WTC11 (cell line): ENCODE measurements around the gene ZNHIT2. TPM values are rescaled to one million over a fixed set of nuclear protein-coding genes. Genes with fewer than 3 reads are reported as not detected.

Source experiments
- CREB1 ChIP-seq: sonication (generic); formaldehyde crosslinking; IDR thresholded peaks from 2 replicates; pipeline ENCODE4 v1.8.0; 2023; ENCODE audit warnings: mild to moderate bottlenecking, missing genetic modification reagents
- ELF4 ChIP-seq: sonication (generic); formaldehyde crosslinking; IDR thresholded peaks from 2 replicates; pipeline ENCODE4 v1.8.1; 2022; ENCODE audit warnings: low read depth, mild to moderate bottlenecking, moderate library complexity, missing genetic modification reagents
- ESRRA ChIP-seq: sonication (generic); formaldehyde crosslinking; IDR thresholded peaks from 2 replicates; pipeline ENCODE4 v1.8.1; 2022; ENCODE audit warnings: mild to moderate bottlenecking, missing genetic modification reagents, borderline replicate concordance
- GTF2I ChIP-seq: fragments of 250-450 bp; sonication (Bioruptor Pico); conservative IDR thresholded peaks from 2 replicates; pipeline ENCODE4 v1.4.0; 2021; ENCODE audit warnings: mild to moderate bottlenecking
- NR2C2 ChIP-seq: sonication (generic); formaldehyde crosslinking; IDR thresholded peaks from 2 replicates; pipeline ENCODE4 v1.8.0; 2022; ENCODE audit warnings: mild to moderate bottlenecking, missing genetic modification reagents
- PRRX2 ChIP-seq: fragments of 250-450 bp; sonication (Bioruptor Pico); IDR thresholded peaks from 2 replicates; pipeline ENCODE4 v1.8.0; 2021; ENCODE audit warnings: mild to moderate bottlenecking
- SMAD3 ChIP-seq: sonication (generic); formaldehyde crosslinking; IDR thresholded peaks from 2 replicates; pipeline ENCODE4 v1.8.0; 2022; ENCODE audit warnings: missing genetic modification reagents, mild to moderate bottlenecking, borderline replicate concordance
- ZNF219 ChIP-seq: sonication (generic); formaldehyde crosslinking; IDR thresholded peaks from 2 replicates; pipeline ENCODE4 v1.8.0; 2023; ENCODE audit warnings: missing genetic modification reagents, mild to moderate bottlenecking, borderline replicate concordance
- ZNF423 ChIP-seq: fragments of 250-450 bp; sonication (Bioruptor Pico); IDR thresholded peaks from 2 replicates; pipeline ENCODE4 v2.1.2; 2022; ENCODE audit warnings: mild to moderate bottlenecking, moderate library complexity
- total RNA-seq: library from RNA; stranded (reverse); gene quantifications from 3 replicates; pipeline ENCODE4 v1.2.3, GENCODE V29; 2021
- TF ChIP-seq, protein P1 (sequence below): sonication (generic); formaldehyde crosslinking; IDR thresholded peaks from 2 replicates; pipeline ENCODE4 v1.8.0; 2022; ENCODE audit warnings: missing genetic modification reagents
- TF ChIP-seq, protein P2 (sequence below): sonication (generic); formaldehyde crosslinking; IDR thresholded peaks from 2 replicates; pipeline ENCODE4 v1.8.1; 2023; ENCODE audit warnings: mild to moderate bottlenecking, missing genetic modification reagents, borderline replicate concordance
- TF ChIP-seq, protein P3 (sequence below): sonication (generic); formaldehyde crosslinking; IDR thresholded peaks from 2 replicates; pipeline ENCODE4 v1.8.0; 2022; ENCODE audit warnings: mild to moderate bottlenecking, missing genetic modification reagents
- TF ChIP-seq, protein P4 (sequence below): sonication (generic); formaldehyde crosslinking; IDR thresholded peaks from 2 replicates; pipeline ENCODE4 v1.8.0; 2022; ENCODE audit warnings: mild to moderate bottlenecking, missing genetic modification reagents
- TF ChIP-seq, protein P5 (sequence below): fragments of 250-450 bp; sonication (Bioruptor Pico); IDR thresholded peaks from 2 replicates; pipeline ENCODE4 v1.9.0; 2021; ENCODE audit warnings: moderate library complexity, mild to moderate bottlenecking, inconsistent platforms, borderline replicate concordance
- TF ChIP-seq, protein P6 (sequence below): sonication (generic); formaldehyde crosslinking; IDR thresholded peaks from 2 replicates; pipeline ENCODE4 v1.8.1; 2023; ENCODE audit warnings: mild to moderate bottlenecking, missing genetic modification reagents
- TF ChIP-seq, protein P7 (sequence below): sonication (generic); formaldehyde crosslinking; conservative IDR thresholded peaks from 2 replicates; pipeline ENCODE4 v1.8.1; 2023; ENCODE audit warnings: mild to moderate bottlenecking, low read depth, missing genetic modification reagents, moderate library complexity
- TF ChIP-seq, protein P8 (sequence below): sonication (generic); formaldehyde crosslinking; IDR thresholded peaks from 2 replicates; pipeline ENCODE4 v1.8.0; 2023; ENCODE audit warnings: mild to moderate bottlenecking, missing genetic modification reagents
- TF ChIP-seq, protein P9 (sequence below): sonication (generic); formaldehyde crosslinking; IDR thresholded peaks from 2 replicates; pipeline ENCODE4 v1.8.1; 2022; ENCODE audit warnings: mild to moderate bottlenecking, moderate library complexity, missing genetic modification reagents

The ZNHIT2 gene
- total RNA-seq, 1 experiment from 2014 or later, result 16.7 TPM

DNA sequence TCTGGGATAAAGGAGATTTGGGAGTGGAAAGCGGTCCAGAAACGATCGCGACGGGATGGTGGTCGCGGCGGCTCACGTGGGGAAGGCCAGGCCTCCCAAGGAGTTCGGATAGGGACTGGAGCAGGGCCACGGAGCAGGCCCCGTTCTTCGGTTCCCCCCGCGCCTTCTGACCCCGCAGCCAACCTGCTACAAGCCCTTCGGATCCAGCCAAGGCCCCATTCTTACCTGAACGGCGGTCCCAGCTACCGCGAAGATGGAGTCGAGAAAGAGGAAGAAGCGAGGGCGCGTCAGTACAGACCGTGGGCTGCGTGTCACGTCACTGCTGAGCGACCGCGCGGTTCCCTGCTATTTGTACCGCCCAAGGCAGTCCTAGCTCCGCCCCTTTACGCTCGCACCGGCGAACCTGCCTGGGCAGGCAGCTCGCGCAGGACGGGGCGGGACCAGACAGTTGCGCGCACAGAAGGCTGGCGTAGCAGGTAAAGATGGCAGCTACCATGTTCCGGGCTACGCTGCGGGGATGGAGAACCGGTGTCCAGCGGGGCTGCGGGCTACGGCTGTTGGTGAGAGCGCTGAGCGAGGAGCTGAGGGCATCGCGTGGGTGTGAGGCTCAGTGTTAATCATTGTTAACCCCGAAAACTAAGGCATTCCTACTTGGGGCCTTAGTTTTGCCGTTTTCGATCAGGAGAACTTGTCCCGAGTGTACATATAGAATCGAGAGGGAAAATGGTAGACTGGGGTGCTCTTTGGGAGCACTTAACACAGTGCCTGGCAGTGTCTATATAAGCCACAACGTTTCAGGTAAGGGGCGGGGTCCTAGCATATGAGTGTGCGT is 4.6 kb upstream of the ZNHIT2 start, which contains the start of the genes FAU and MRPL49 (continued):
- TF ChIP-seq, protein P1, sequence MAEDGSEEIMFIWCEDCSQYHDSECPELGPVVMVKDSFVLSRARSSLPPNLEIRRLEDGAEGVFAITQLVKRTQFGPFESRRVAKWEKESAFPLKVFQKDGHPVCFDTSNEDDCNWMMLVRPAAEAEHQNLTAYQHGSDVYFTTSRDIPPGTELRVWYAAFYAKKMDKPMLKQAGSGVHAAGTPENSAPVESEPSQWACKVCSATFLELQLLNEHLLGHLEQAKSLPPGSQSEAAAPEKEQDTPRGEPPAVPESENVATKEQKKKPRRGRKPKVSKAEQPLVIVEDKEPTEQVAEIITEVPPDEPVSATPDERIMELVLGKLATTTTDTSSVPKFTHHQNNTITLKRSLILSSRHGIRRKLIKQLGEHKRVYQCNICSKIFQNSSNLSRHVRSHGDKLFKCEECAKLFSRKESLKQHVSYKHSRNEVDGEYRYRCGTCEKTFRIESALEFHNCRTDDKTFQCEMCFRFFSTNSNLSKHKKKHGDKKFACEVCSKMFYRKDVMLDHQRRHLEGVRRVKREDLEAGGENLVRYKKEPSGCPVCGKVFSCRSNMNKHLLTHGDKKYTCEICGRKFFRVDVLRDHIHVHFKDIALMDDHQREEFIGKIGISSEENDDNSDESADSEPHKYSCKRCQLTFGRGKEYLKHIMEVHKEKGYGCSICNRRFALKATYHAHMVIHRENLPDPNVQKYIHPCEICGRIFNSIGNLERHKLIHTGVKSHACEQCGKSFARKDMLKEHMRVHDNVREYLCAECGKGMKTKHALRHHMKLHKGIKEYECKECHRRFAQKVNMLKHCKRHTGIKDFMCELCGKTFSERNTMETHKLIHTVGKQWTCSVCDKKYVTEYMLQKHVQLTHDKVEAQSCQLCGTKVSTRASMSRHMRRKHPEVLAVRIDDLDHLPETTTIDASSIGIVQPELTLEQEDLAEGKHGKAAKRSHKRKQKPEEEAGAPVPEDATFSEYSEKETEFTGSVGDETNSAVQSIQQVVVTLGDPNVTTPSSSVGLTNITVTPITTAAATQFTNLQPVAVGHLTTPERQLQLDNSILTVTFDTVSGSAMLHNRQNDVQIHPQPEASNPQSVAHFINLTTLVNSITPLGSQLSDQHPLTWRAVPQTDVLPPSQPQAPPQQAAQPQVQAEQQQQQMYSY (CRISPR knock-in tag), result no peak
- TF ChIP-seq ESRRA (0 out of 2 replicates have a peak, but pooled peaks have one; percentile 5), PRRX2 (CRISPR knock-in tag) (no peak), GTF2I (CRISPR knock-in tag) (no peak), ZNF423 (CRISPR knock-in tag) (no peak), CREB1 (CRISPR knock-in tag) (0 out of 2 replicates have a peak, but pooled peaks have one; percentile 31), NR2C2 (CRISPR knock-in tag) (0 out of 2 replicates have a peak, but pooled peaks have one; percentile 5), ZNF219 (CRISPR knock-in tag) (no peak), SMAD3 (CRISPR knock-in tag) (peak; percentile 85; the same call in 1 of the 2 replicates), ELF4 (CRISPR knock-in tag) (no peak)
- TF ChIP-seq, protein P2, sequence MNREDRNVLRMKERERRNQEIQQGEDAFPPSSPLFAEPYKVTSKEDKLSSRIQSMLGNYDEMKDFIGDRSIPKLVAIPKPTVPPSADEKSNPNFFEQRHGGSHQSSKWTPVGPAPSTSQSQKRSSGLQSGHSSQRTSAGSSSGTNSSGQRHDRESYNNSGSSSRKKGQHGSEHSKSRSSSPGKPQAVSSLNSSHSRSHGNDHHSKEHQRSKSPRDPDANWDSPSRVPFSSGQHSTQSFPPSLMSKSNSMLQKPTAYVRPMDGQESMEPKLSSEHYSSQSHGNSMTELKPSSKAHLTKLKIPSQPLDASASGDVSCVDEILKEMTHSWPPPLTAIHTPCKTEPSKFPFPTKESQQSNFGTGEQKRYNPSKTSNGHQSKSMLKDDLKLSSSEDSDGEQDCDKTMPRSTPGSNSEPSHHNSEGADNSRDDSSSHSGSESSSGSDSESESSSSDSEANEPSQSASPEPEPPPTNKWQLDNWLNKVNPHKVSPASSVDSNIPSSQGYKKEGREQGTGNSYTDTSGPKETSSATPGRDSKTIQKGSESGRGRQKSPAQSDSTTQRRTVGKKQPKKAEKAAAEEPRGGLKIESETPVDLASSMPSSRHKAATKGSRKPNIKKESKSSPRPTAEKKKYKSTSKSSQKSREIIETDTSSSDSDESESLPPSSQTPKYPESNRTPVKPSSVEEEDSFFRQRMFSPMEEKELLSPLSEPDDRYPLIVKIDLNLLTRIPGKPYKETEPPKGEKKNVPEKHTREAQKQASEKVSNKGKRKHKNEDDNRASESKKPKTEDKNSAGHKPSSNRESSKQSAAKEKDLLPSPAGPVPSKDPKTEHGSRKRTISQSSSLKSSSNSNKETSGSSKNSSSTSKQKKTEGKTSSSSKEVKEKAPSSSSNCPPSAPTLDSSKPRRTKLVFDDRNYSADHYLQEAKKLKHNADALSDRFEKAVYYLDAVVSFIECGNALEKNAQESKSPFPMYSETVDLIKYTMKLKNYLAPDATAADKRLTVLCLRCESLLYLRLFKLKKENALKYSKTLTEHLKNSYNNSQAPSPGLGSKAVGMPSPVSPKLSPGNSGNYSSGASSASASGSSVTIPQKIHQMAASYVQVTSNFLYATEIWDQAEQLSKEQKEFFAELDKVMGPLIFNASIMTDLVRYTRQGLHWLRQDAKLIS (CRISPR knock-in tag), result no peak
- TF ChIP-seq, protein P3, sequence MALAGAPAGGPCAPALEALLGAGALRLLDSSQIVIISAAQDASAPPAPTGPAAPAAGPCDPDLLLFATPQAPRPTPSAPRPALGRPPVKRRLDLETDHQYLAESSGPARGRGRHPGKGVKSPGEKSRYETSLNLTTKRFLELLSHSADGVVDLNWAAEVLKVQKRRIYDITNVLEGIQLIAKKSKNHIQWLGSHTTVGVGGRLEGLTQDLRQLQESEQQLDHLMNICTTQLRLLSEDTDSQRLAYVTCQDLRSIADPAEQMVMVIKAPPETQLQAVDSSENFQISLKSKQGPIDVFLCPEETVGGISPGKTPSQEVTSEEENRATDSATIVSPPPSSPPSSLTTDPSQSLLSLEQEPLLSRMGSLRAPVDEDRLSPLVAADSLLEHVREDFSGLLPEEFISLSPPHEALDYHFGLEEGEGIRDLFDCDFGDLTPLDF, result 0 out of 2 replicates have a peak, but pooled peaks have one; percentile 15
- TF ChIP-seq, protein P4, sequence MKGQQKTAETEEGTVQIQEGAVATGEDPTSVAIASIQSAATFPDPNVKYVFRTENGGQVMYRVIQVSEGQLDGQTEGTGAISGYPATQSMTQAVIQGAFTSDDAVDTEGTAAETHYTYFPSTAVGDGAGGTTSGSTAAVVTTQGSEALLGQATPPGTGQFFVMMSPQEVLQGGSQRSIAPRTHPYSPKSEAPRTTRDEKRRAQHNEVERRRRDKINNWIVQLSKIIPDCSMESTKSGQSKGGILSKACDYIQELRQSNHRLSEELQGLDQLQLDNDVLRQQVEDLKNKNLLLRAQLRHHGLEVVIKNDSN (CRISPR knock-in tag), result peak; percentile 36; the same call in 1 of the 2 replicates
- TF ChIP-seq, protein P5, sequence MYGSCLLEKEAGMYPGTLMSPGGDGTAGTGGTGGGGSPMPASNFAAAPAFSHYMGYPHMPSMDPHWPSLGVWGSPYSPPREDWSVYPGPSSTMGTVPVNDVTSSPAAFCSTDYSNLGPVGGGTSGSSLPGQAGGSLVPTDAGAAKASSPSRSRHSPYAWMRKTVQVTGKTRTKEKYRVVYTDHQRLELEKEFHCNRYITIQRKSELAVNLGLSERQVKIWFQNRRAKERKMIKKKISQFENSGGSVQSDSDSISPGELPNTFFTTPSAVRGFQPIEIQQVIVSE, result no peak
- TF ChIP-seq, protein P6, sequence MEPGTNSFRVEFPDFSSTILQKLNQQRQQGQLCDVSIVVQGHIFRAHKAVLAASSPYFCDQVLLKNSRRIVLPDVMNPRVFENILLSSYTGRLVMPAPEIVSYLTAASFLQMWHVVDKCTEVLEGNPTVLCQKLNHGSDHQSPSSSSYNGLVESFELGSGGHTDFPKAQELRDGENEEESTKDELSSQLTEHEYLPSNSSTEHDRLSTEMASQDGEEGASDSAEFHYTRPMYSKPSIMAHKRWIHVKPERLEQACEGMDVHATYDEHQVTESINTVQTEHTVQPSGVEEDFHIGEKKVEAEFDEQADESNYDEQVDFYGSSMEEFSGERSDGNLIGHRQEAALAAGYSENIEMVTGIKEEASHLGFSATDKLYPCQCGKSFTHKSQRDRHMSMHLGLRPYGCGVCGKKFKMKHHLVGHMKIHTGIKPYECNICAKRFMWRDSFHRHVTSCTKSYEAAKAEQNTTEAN (CRISPR knock-in tag), result no peak
- TF ChIP-seq, protein P7, sequence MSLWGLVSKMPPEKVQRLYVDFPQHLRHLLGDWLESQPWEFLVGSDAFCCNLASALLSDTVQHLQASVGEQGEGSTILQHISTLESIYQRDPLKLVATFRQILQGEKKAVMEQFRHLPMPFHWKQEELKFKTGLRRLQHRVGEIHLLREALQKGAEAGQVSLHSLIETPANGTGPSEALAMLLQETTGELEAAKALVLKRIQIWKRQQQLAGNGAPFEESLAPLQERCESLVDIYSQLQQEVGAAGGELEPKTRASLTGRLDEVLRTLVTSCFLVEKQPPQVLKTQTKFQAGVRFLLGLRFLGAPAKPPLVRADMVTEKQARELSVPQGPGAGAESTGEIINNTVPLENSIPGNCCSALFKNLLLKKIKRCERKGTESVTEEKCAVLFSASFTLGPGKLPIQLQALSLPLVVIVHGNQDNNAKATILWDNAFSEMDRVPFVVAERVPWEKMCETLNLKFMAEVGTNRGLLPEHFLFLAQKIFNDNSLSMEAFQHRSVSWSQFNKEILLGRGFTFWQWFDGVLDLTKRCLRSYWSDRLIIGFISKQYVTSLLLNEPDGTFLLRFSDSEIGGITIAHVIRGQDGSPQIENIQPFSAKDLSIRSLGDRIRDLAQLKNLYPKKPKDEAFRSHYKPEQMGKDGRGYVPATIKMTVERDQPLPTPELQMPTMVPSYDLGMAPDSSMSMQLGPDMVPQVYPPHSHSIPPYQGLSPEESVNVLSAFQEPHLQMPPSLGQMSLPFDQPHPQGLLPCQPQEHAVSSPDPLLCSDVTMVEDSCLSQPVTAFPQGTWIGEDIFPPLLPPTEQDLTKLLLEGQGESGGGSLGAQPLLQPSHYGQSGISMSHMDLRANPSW (CRISPR knock-in tag), result no peak
- TF ChIP-seq, protein P8, sequence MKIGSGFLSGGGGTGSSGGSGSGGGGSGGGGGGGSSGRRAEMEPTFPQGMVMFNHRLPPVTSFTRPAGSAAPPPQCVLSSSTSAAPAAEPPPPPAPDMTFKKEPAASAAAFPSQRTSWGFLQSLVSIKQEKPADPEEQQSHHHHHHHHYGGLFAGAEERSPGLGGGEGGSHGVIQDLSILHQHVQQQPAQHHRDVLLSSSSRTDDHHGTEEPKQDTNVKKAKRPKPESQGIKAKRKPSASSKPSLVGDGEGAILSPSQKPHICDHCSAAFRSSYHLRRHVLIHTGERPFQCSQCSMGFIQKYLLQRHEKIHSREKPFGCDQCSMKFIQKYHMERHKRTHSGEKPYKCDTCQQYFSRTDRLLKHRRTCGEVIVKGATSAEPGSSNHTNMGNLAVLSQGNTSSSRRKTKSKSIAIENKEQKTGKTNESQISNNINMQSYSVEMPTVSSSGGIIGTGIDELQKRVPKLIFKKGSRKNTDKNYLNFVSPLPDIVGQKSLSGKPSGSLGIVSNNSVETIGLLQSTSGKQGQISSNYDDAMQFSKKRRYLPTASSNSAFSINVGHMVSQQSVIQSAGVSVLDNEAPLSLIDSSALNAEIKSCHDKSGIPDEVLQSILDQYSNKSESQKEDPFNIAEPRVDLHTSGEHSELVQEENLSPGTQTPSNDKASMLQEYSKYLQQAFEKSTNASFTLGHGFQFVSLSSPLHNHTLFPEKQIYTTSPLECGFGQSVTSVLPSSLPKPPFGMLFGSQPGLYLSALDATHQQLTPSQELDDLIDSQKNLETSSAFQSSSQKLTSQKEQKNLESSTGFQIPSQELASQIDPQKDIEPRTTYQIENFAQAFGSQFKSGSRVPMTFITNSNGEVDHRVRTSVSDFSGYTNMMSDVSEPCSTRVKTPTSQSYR (CRISPR knock-in tag), result no peak
- TF ChIP-seq, protein P9, sequence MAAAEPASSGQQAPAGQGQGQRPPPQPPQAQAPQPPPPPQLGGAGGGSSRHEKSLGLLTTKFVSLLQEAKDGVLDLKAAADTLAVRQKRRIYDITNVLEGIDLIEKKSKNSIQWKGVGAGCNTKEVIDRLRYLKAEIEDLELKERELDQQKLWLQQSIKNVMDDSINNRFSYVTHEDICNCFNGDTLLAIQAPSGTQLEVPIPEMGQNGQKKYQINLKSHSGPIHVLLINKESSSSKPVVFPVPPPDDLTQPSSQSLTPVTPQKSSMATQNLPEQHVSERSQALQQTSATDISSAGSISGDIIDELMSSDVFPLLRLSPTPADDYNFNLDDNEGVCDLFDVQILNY (CRISPR knock-in tag), result peak; percentile 78; the same call in 1 of the 2 replicates
